B cell (primary cell): ENCODE measurements around the gene ATG2A. TPM values are rescaled to one million over a fixed set of nuclear protein-coding genes. Genes with fewer than 3 reads are reported as not detected.

Experiments
- ATAC-seq: fragments of 200-7000 bp; cut with Tn5 transposase; one replicate; pipeline ENCODE4 v1.10.0; 2021; ENCODE audit warnings: low read depth, mild to moderate bottlenecking, moderate number of reproducible peaks, moderate library complexity
- CTCF ChIA-PET: fragments of 350-600 bp; sonication (Branson Sonifier 250); formaldehyde crosslinking; loops from one replicate; lab custom pipeline; 2021; ENCODE audit warnings: antibody characterized with exemption, inconsistent platforms; lab: Charles Lee
- POLR2A ChIA-PET: fragments of 350-600 bp; sonication (Branson Sonifier 250); formaldehyde crosslinking; loops from one replicate; lab custom pipeline; 2021; ENCODE audit warnings: antibody characterized with exemption; lab: Charles Lee
- DNase-seq: peaks from one replicate; pipeline ENCODE4 v3.0.0; 2013
- H2AFZ ChIP-seq: 2 replicates; pipeline ENCODE4 v1.6.1; 2012; ENCODE audit warnings: mild to moderate bottlenecking, low read depth, low read length; ENCODE audit not compliant: insufficient read depth, poor library complexity, severe bottlenecking
- H3K27ac ChIP-seq, 2 donors: 1 replicate in 1 of 2; 2 replicates in 1 of 2; pipeline ENCODE4 v1.5.1; 2012 to 2013; ENCODE audit warnings: low read length in 2 of 2, mild to moderate bottlenecking in 2 of 2, moderate library complexity in 1 of 2
- H3K27me3 ChIP-seq, 4 experiments: fragments of 200-600 bp in 1 of 4; sonication (generic) in 1 of 4; replicated peaks in 1 of 4; 1 replicate in 2 of 4; 2 replicates in 2 of 4; pipeline versions ENCODE4 v1.6.1 to v1.7.0; 2013 to 2016; ENCODE audit warnings: low read length in 3 of 4, mild to moderate bottlenecking in 2 of 4, mixed read lengths in 1 of 4, moderate library complexity in 1 of 4; ENCODE audit not compliant: insufficient read depth in 4 of 4, control insufficient read depth in 3 of 4; ENCODE audit errors: control extremely low read depth in 1 of 4
- H3K36me3 ChIP-seq, 2 experiments: replicated peaks in 1 of 2; 1 replicate in 1 of 2; 2 replicates in 1 of 2; pipeline versions ENCODE4 v1.6.1 to v1.7.1; 2013; ENCODE audit warnings: low read length in 1 of 2; ENCODE audit not compliant: insufficient read depth in 2 of 2, control insufficient read depth in 1 of 2; ENCODE audit errors: control extremely low read depth in 1 of 2, extremely low read depth in 1 of 2
- H3K4me1 ChIP-seq, 2 donors: fragments of 200-600 bp in 1 of 2; sonication (generic) in 1 of 2; 1 replicate in 1 of 2; 2 replicates in 1 of 2; pipeline versions ENCODE4 v1.5.1 to v1.6.1; 2013 to 2017; ENCODE audit warnings: low read length in 2 of 2; ENCODE audit not compliant: control insufficient read depth in 2 of 2, insufficient read depth in 2 of 2
- H3K4me2 ChIP-seq: replicated peaks from 2 replicates; pipeline ENCODE3; 2012; ENCODE audit warnings: mild to moderate bottlenecking, low read depth, low read length; ENCODE audit not compliant: poor library complexity, severe bottlenecking
- H3K4me3 ChIP-seq, 5 experiments: fragments of 200-600 bp in 1 of 5; sonication (generic) in 1 of 5; 1 replicate in 3 of 5; 2 replicates in 2 of 5; pipeline versions ENCODE4 v1.5.1 to v1.7.0; 2011 to 2016; ENCODE audit warnings: low read length in 4 of 5, mild to moderate bottlenecking in 4 of 5, low read depth in 2 of 5, control low read depth in 1 of 5, moderate library complexity in 1 of 5; ENCODE audit not compliant: insufficient read depth in 1 of 5; ENCODE audit errors: control extremely low read depth in 1 of 5, extremely low read depth in 1 of 5
- H3K79me2 ChIP-seq: fragments of 200-600 bp; sonication (generic); one replicate; pipeline ENCODE4 v1.6.0; 2016; ENCODE audit warnings: low read length; ENCODE audit not compliant: control insufficient read depth, insufficient read depth
- H3K9ac ChIP-seq: fragments of 200-600 bp; sonication (generic); 2 replicates; pipeline ENCODE4 v1.6.1; 2017; ENCODE audit warnings: mild to moderate bottlenecking, low read length, moderate library complexity
- H3K9me3 ChIP-seq, 3 donors: one replicate each; pipeline versions ENCODE4 v1.6.1 to v1.7.1; 2013; ENCODE audit warnings: low read length in 2 of 3; ENCODE audit not compliant: control insufficient read depth in 2 of 3, insufficient read depth in 1 of 3; ENCODE audit errors: control extremely low read depth in 1 of 3
- H4K20me1 ChIP-seq: 2 replicates; pipeline ENCODE4 v1.6.0; 2012; ENCODE audit warnings: mild to moderate bottlenecking, low read length; ENCODE audit not compliant: insufficient read depth, control insufficient read depth, poor library complexity, severe bottlenecking
- H3K27ac Mint-ChIP-seq: one replicate; pipeline ENCODE4 v1.8.0; 2021; ENCODE audit warnings: mixed read lengths
- H3K27me3 Mint-ChIP-seq: one replicate; pipeline ENCODE4 v1.8.0; 2021; ENCODE audit warnings: mixed read lengths
- H3K4me1 Mint-ChIP-seq: one replicate; pipeline ENCODE4 v1.8.0; 2021; ENCODE audit warnings: mixed read lengths
- H3K4me3 Mint-ChIP-seq: one replicate; pipeline ENCODE4 v1.8.0; 2021; ENCODE audit warnings: mixed read lengths
- H3K9me3 Mint-ChIP-seq: one replicate; pipeline ENCODE4 v1.8.0; 2022; ENCODE audit warnings: mixed read lengths; ENCODE audit not compliant: insufficient read depth
- CTCF ChIP-seq: fragments of 200-600 bp; IDR thresholded peaks from one replicate; pipeline ENCODE4 v1.8.0; 2022; ENCODE audit warnings: antibody characterized with exemption, mild to moderate bottlenecking
- EZH2 ChIP-seq: IDR thresholded peaks from 2 replicates; pipeline ENCODE4 v1.6.1; 2012; ENCODE audit warnings: borderline replicate concordance, low read depth, mild to moderate bottlenecking, moderate library complexity, low read length; ENCODE audit not compliant: insufficient read depth, poor library complexity, severe bottlenecking
- WGBS: methylation state at CpG from one replicate; pipeline ENCODE4 v1.1.5; 2013; ENCODE audit warnings: missing lambda C conversion rate; ENCODE audit not compliant: insufficient coverage; 5-methylcytosine and 5-hydroxymethylcytosine counted together
- intact Hi-C: fragments of 100-400 bp; cut with micrococcal nuclease; formaldehyde crosslinking; loops from one replicate; pipeline ENCODE4 v1.10.0; 2022
- polyA plus RNA-seq: library from polyadenylated mRNA; depleted of rRNA; stranded (reverse); fragments of >200 nt; gene quantifications from 2 replicates; pipeline ENCODE4 v1.2.3, GENCODE V29; 2012
- total RNA-seq, 2 donors: library from RNA; stranded (reverse); fragments of 120-200 nt in 1 of 2; gene quantifications; 1 replicate in 1 of 2; 2 replicates in 1 of 2; pipeline versions ENCODE4 v1.2.3 to v1.2.4, GENCODE V29; 2013 to 2022

The ATG2A gene
- total and polyA plus RNA-seq, 2 donors (not counting 1 experiment from before 2014, with no cell fraction given), result 24.3 to 38.6 TPM

- no peak overlapping the region for H2AFZ ChIP-seq
- TF ChIP-seq EZH2 (no peak), CTCF (no peak)
- peak overlapping the region; percentile 57 for H3K9ac ChIP-seq
- intact Hi-C loops, result no loop called here
- ChIA-PET CTCF (interaction anchor here (0.8 to 29.2 kb wide), 3 partner anchors 13 to 51 kb away, joined by 3 to 1254 read pairs (median 343); partner anchors contain the start of genes CDC42BPG and EHD1), POLR2A (interaction anchor here (2.1 to 10.5 kb wide), 3 partner anchors 8 to 13 kb away, joined by 9 to 150 read pairs (median 50); partner anchors contain the start of gene EHD1)
- Mint-ChIP-seq H3K4me1 (peaks cover 90% of the 10 kb centered on the region), H3K27ac (peak overlapping the region; percentile 90), H3K4me3 (peak overlapping the region; percentile 77), H3K27me3 (no peaks in the 10 kb centered on the region), H3K9me3 (no peaks in the 10 kb centered on the region)
- peak overlapping the region; percentile 74 to 87 for H3K27ac ChIP-seq
- peaks cover 93 to 99% of the 10 kb centered on the region in 2 donors for H3K4me1 ChIP-seq
- no peak overlapping the region for H3K4me3 ChIP-seq
- peaks cover 99% of the 10 kb centered on the region for H3K79me2 ChIP-seq
- H3K4me2 ChIP-seq, result peak overlapping the region; percentile 73
- DNase-seq (no peak), ATAC-seq (no peak)
- peaks cover 36% of the 10 kb centered on the region for H4K20me1 ChIP-seq
- no peaks in the 10 kb centered on the region for H3K27me3 ChIP-seq
- peaks cover 0 to 39% of the 10 kb centered on the region in 2 experiments for H3K36me3 ChIP-seq
- H3K9me3 ChIP-seq, result peaks cover 0 to 8% (median 0%) of the 10 kb centered on the region in 3 donors
- WGBS, result 92% methylated on average over 23 of the region's 23 CpGs
These were observed 53.5 kb downstream of the ATG2A start for GRCh38 chr11:64863391-64864060.

- ChIA-PET POLR2A (interaction anchor here (10.5 kb wide), 1 partner anchor 13 kb away, joined by 150 read pairs; no protein-coding TSS in a partner anchor), CTCF (interaction anchor here (16.2 to 29.2 kb wide), 2 partner anchors 13 to 23 kb away, joined by 343 to 1254 read pairs; partner anchors contain the start of genes CDC42BPG and EHD1)
- H3K4me1 Mint-ChIP-seq, result peaks cover 87% of the 10 kb centered on the region
- Histone ChIP-seq H3K4me2 (peak overlapping the region; percentile 73), H3K79me2 (peaks cover 99% of the 10 kb centered on the region), H3K9me3 (peaks cover 0 to 8% (median 0%) of the 10 kb centered on the region in 3 donors), H3K27ac (peak overlapping the region; percentile 44 to 87), H3K9ac (no peak overlapping the region), H3K27me3 (no peaks in the 10 kb centered on the region), H2AFZ (no peak overlapping the region), H3K4me1 (peaks cover 93 to 99% of the 10 kb centered on the region in 2 donors), H3K4me3 (no peak overlapping the region), H3K36me3 (peaks cover 0 to 38% of the 10 kb centered on the region in 2 experiments), H4K20me1 (peaks cover 31% of the 10 kb centered on the region)
- intact Hi-C loops, result no loop called here
- DNase-seq, result no peak
- peak overlapping the region; percentile 54 for H3K4me3 Mint-ChIP-seq
- TF ChIP-seq CTCF (no peak), EZH2 (no peak)
- H3K27ac Mint-ChIP-seq, result peak overlapping the region; percentile 73
- no peak for ATAC-seq
- H3K27me3 Mint-ChIP-seq, result no peaks in the 10 kb centered on the region
- WGBS, result 87% methylated on average over 6 of the region's 9 CpGs
- H3K9me3 Mint-ChIP-seq, result no peaks in the 10 kb centered on the region
These were observed 54.0 kb downstream of the ATG2A start for GRCh38 chr11:64862987-64863390.
